ENCODE results near the gene RALBP1. TPM values are rescaled to one million over a fixed set of nuclear protein-coding genes. Genes with fewer than 3 reads are reported as not detected.
A peak's percentile ranks its signal among the peaks of the same experiment; 100 is the strongest.
"Not testable (repeated sequence)": the region's sequence is repeated elsewhere in the genome, so short reads cannot be mapped to it uniquely, and the experiment has no call there.

RALBP1 gene
- total RNA-seq, 1 experiment from 2014 or later = 57.1 TPM

GRCh38 chr18:9484856-9485255 lies 9.5 kb downstream of the RALBP1 start:
- DNase-seq (ENCODE audit: low read depth, low spot score); in situ Hi-C loops (cut with HindIII; ENCODE audit: low pct_unique_long_range_greater_than_20kb, low sequenced_read_pairs): not testable (repeated sequence)

- no peak for DNase-seq (ENCODE audit: low read depth, low spot score)
- in situ Hi-C loops (cut with HindIII; ENCODE audit: low pct_unique_long_range_greater_than_20kb, low sequenced_read_pairs) = no loop called here
These were observed 13.2 kb downstream of the RALBP1 start for GRCh38 chr18:9488538-9488937.

GRCh38 chr18:9494778-9495331 lies 19.5 kb downstream of the RALBP1 start:
- in situ Hi-C loops (cut with HindIII; ENCODE audit: low pct_unique_long_range_greater_than_20kb, low sequenced_read_pairs) = no loop called here
- peak; percentile 86 for DNase-seq (ENCODE audit: low read depth, low spot score)

- in situ Hi-C loops (cut with HindIII; ENCODE audit: low pct_unique_long_range_greater_than_20kb, low sequenced_read_pairs) = no loop called here
- DNase-seq (ENCODE audit: low read depth, low spot score) = no peak
These were observed 20.2 kb downstream of the RALBP1 start for GRCh38 chr18:9495465-9495864.

GRCh38 chr18:9495916-9496705 lies 20.8 kb downstream of the RALBP1 start:
- no peak for DNase-seq (ENCODE audit: low read depth, low spot score)

GRCh38 chr18:9506046-9506792 lies 30.9 kb downstream of the RALBP1 start:
- DNase-seq (ENCODE audit: low read depth, low spot score) = no peak
- in situ Hi-C loops (cut with HindIII; ENCODE audit: low pct_unique_long_range_greater_than_20kb, low sequenced_read_pairs) = no loop called here

More at GRCh38 chr18:9495916-9496705, 20.8 kb downstream of the RALBP1 start:
- in situ Hi-C loops (cut with HindIII; ENCODE audit: low pct_unique_long_range_greater_than_20kb, low sequenced_read_pairs) = no loop called here

GRCh38 chr18:9507565-9508088 lies 32.3 kb downstream of the RALBP1 start:
- in situ Hi-C loops (cut with HindIII; ENCODE audit: low pct_unique_long_range_greater_than_20kb, low sequenced_read_pairs) = no loop called here
- no peak for DNase-seq (ENCODE audit: low read depth, low spot score)

GRCh38 chr18:9508446-9509025 lies 33.2 kb downstream of the RALBP1 start:
- in situ Hi-C loops (cut with HindIII; ENCODE audit: low pct_unique_long_range_greater_than_20kb, low sequenced_read_pairs) = no loop called here
- DNase-seq (ENCODE audit: low read depth, low spot score) = no peak

- DNase-seq (ENCODE audit: low read depth, low spot score) = no peak
- in situ Hi-C loops (cut with HindIII; ENCODE audit: low pct_unique_long_range_greater_than_20kb, low sequenced_read_pairs) = no loop called here
These were observed 38.7 kb downstream of the RALBP1 start for GRCh38 chr18:9513971-9514512.

- in situ Hi-C loops (cut with HindIII; ENCODE audit: low pct_unique_long_range_greater_than_20kb, low sequenced_read_pairs) = no loop called here
- peak; percentile 58 for DNase-seq (ENCODE audit: low read depth, low spot score)
These were observed 41.2 kb downstream of the RALBP1 start for GRCh38 chr18:9516437-9517064.

- in situ Hi-C loops (cut with HindIII; ENCODE audit: low pct_unique_long_range_greater_than_20kb, low sequenced_read_pairs) = no loop called here
- DNase-seq (ENCODE audit: low read depth, low spot score) = no peak
These were observed 42.6 kb downstream of the RALBP1 start for GRCh38 chr18:9517869-9518268.

- DNase-seq (ENCODE audit: low read depth, low spot score) = no peak
- in situ Hi-C loops (cut with HindIII; ENCODE audit: low pct_unique_long_range_greater_than_20kb, low sequenced_read_pairs) = no loop called here
These were observed 44.1 kb downstream of the RALBP1 start for GRCh38 chr18:9519399-9519798.

- DNase-seq (ENCODE audit: low read depth, low spot score) = no peak
- in situ Hi-C loops (cut with HindIII; ENCODE audit: low pct_unique_long_range_greater_than_20kb, low sequenced_read_pairs) = no loop called here
These were observed 45.4 kb downstream of the RALBP1 start for GRCh38 chr18:9520666-9521065.

GRCh38 chr18:9521770-9522169 lies 46.5 kb downstream of the RALBP1 start:
- in situ Hi-C loops (cut with HindIII; ENCODE audit: low pct_unique_long_range_greater_than_20kb, low sequenced_read_pairs) = no loop called here

GRCh38 chr18:9522952-9523351 lies 47.6 kb downstream of the RALBP1 start:
- in situ Hi-C loops (cut with HindIII; ENCODE audit: low pct_unique_long_range_greater_than_20kb, low sequenced_read_pairs) = no loop called here
- DNase-seq (ENCODE audit: low read depth, low spot score) = no peak

More at GRCh38 chr18:9521770-9522169, 46.5 kb downstream of the RALBP1 start:
- DNase-seq (ENCODE audit: low read depth, low spot score) = no peak

- in situ Hi-C loops (cut with HindIII; ENCODE audit: low pct_unique_long_range_greater_than_20kb, low sequenced_read_pairs) = no loop called here
- DNase-seq (ENCODE audit: low read depth, low spot score) = no peak
These were observed 51.1 kb downstream of the RALBP1 start for GRCh38 chr18:9526458-9526857.

- in situ Hi-C loops (cut with HindIII; ENCODE audit: low pct_unique_long_range_greater_than_20kb, low sequenced_read_pairs) = no loop called here
- no peak for DNase-seq (ENCODE audit: low read depth, low spot score)
These were observed 55.1 kb downstream of the RALBP1 start for GRCh38 chr18:9530226-9531009.
